WTC11 (cell line): ENCODE data around the gene RAB23. TPM values are rescaled to one million over a fixed set of nuclear protein-coding genes. Genes with fewer than 3 reads are reported as not detected.

Experiments used
- ATAC-seq: fragments of 200-7000 bp; cut with Tn5 transposase; 2 replicates; pipeline ENCODE4 v1.10.0; 2021; ENCODE audit warnings: mild to moderate bottlenecking, moderate library complexity
- CTCF ChIA-PET: fragments of 300-600 bp; sonication (Branson Sonifier 250); formaldehyde crosslinking; loops from one replicate; lab custom pipeline; 2021; ENCODE audit warnings: antibody characterized with exemption; lab: Charles Lee
- POLR2A ChIA-PET: fragments of 350-600 bp; sonication (Branson Sonifier 250); formaldehyde crosslinking; loops from one replicate; lab custom pipeline; 2021; ENCODE audit warnings: antibody characterized with exemption; lab: Charles Lee
- DNase-seq: peaks from one replicate; pipeline ENCODE4 v3.0.0; 2021; ENCODE audit warnings: low spot score
- H3K27ac Mint-ChIP-seq: 2 replicates; pipeline ENCODE4 v1.8.0; 2021; ENCODE audit warnings: mixed read lengths
- H3K27me3 Mint-ChIP-seq: 2 replicates; pipeline ENCODE4 v1.8.0; 2021; ENCODE audit warnings: low read depth, mild to moderate bottlenecking, moderate library complexity, mixed read lengths
- H3K36me3 Mint-ChIP-seq: 2 replicates; pipeline ENCODE4 v1.8.0; 2021; ENCODE audit warnings: mixed read lengths
- H3K4me1 Mint-ChIP-seq: 2 replicates; pipeline ENCODE4 v1.8.0; 2022; ENCODE audit warnings: mixed read lengths
- H3K4me3 Mint-ChIP-seq: 2 replicates; pipeline ENCODE4 v1.8.0; 2021; ENCODE audit warnings: mild to moderate bottlenecking, moderate library complexity, mixed read lengths
- H3K9me3 Mint-ChIP-seq: 2 replicates; pipeline ENCODE4 v1.8.0; 2021; ENCODE audit warnings: mixed read lengths
- CDX4 ChIP-seq: fragments of 250-450 bp; sonication (Bioruptor Pico); IDR thresholded peaks from 2 replicates; pipeline ENCODE4 v1.9.0; 2021; ENCODE audit warnings: moderate library complexity, mild to moderate bottlenecking, inconsistent platforms, borderline replicate concordance
- CTCF ChIP-seq: fragments of 200-600 bp; IDR thresholded peaks from 2 replicates; pipeline ENCODE4 v1.8.0; 2022; ENCODE audit warnings: antibody characterized with exemption
- ERG ChIP-seq: fragments of 250-450 bp; sonication (Bioruptor Pico); IDR thresholded peaks from 2 replicates; pipeline ENCODE4 v1.8.0; 2021; ENCODE audit warnings: mild to moderate bottlenecking
- ETV6 ChIP-seq: sonication (generic); formaldehyde crosslinking; IDR thresholded peaks from 2 replicates; pipeline ENCODE4 v1.8.1; 2022; ENCODE audit warnings: mild to moderate bottlenecking, missing genetic modification reagents
- FOXP4 ChIP-seq: sonication (generic); formaldehyde crosslinking; IDR thresholded peaks from 2 replicates; pipeline ENCODE4 v1.8.0; 2022; ENCODE audit warnings: mild to moderate bottlenecking, missing genetic modification reagents
- GTF2I ChIP-seq: fragments of 250-450 bp; sonication (Bioruptor Pico); conservative IDR thresholded peaks from 2 replicates; pipeline ENCODE4 v1.4.0; 2021; ENCODE audit warnings: mild to moderate bottlenecking
- KAT7 ChIP-seq: sonication (generic); formaldehyde crosslinking; IDR thresholded peaks from 2 replicates; pipeline ENCODE4 v1.8.1; 2023; ENCODE audit warnings: missing genetic modification reagents, mild to moderate bottlenecking, borderline replicate concordance
- MXD4 ChIP-seq: fragments of 250-450 bp; sonication (Bioruptor Pico); IDR thresholded peaks from 2 replicates; pipeline ENCODE4 v1.8.0; 2021; ENCODE audit warnings: mild to moderate bottlenecking, moderate library complexity, borderline replicate concordance
- SMAD3 ChIP-seq: sonication (generic); formaldehyde crosslinking; IDR thresholded peaks from 2 replicates; pipeline ENCODE4 v1.8.0; 2022; ENCODE audit warnings: missing genetic modification reagents, mild to moderate bottlenecking, borderline replicate concordance
- SP1 ChIP-seq: sonication (generic); formaldehyde crosslinking; conservative IDR thresholded peaks from 2 replicates; pipeline ENCODE4 v1.8.1; 2022; ENCODE audit warnings: missing genetic modification reagents
- TP53 ChIP-seq: sonication (generic); formaldehyde crosslinking; IDR thresholded peaks from 2 replicates; pipeline ENCODE4 v1.8.1; 2023; ENCODE audit warnings: mild to moderate bottlenecking, missing genetic modification reagents
- USF1 ChIP-seq: sonication (generic); formaldehyde crosslinking; IDR thresholded peaks from 2 replicates; pipeline ENCODE4 v1.8.0; 2022; ENCODE audit warnings: mild to moderate bottlenecking, missing genetic modification reagents
- USF2 ChIP-seq: sonication (generic); formaldehyde crosslinking; IDR thresholded peaks from 2 replicates; pipeline ENCODE4 v1.8.1; 2023; ENCODE audit warnings: mild to moderate bottlenecking, missing genetic modification reagents, moderate library complexity
- ZNF121 ChIP-seq: sonication (generic); formaldehyde crosslinking; IDR thresholded peaks from 2 replicates; pipeline ENCODE4 v1.8.0; 2023; ENCODE audit warnings: missing genetic modification reagents
- ZNF232 ChIP-seq: sonication (generic); formaldehyde crosslinking; IDR thresholded peaks from 2 replicates; pipeline ENCODE4 v1.8.0; 2022; ENCODE audit warnings: mild to moderate bottlenecking, missing genetic modification reagents
- ZNF263 ChIP-seq: sonication (generic); formaldehyde crosslinking; IDR thresholded peaks from 2 replicates; pipeline ENCODE4 v1.8.1; 2022; ENCODE audit warnings: low read depth, mild to moderate bottlenecking, moderate library complexity, missing genetic modification reagents
- total RNA-seq: library from RNA; stranded (reverse); gene quantifications from 3 replicates; pipeline ENCODE4 v1.2.3, GENCODE V29; 2021
- TF ChIP-seq, protein P1 (sequence below): sonication (generic); formaldehyde crosslinking; IDR thresholded peaks from 2 replicates; pipeline ENCODE4 v1.8.1; 2022; ENCODE audit warnings: missing genetic modification reagents, borderline replicate concordance
- TF ChIP-seq, protein P2 (sequence below): sonication (generic); formaldehyde crosslinking; IDR thresholded peaks from 2 replicates; pipeline ENCODE4 v1.8.1; 2023; ENCODE audit warnings: mild to moderate bottlenecking, missing genetic modification reagents, borderline replicate concordance
- TF ChIP-seq, protein P3 (sequence below): sonication (generic); formaldehyde crosslinking; IDR thresholded peaks from 2 replicates; pipeline ENCODE4 v1.8.0; 2022; ENCODE audit warnings: mild to moderate bottlenecking, missing genetic modification reagents

The RAB23 gene
- total RNA-seq, 1 experiment from 2014 or later: 11.3 TPM

DNA sequence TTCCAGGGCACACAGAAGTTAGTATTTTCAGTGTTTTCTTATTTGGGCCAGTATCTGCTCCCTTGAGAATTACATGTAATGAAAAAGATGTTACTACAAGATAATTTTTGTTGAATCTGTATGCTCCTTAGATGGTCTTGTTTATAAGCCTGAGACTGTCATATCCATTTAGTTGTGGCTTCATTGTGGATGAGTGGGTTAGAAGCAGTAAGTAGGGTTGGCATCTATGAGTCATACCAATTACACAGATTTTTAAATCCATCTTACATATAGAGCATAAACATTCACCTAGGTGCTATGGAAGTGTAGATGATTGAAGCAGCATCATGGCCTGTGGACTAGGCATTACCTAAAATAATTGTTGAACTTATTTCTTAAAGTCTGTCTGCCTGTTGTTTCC is 63.4 kb downstream of the RAB23 start (continued):
- TF ChIP-seq ETV6 (CRISPR knock-in tag) (no peak), ZNF232 (CRISPR knock-in tag) (no peak), CDX4 (CRISPR knock-in tag) (no peak)

DNA sequence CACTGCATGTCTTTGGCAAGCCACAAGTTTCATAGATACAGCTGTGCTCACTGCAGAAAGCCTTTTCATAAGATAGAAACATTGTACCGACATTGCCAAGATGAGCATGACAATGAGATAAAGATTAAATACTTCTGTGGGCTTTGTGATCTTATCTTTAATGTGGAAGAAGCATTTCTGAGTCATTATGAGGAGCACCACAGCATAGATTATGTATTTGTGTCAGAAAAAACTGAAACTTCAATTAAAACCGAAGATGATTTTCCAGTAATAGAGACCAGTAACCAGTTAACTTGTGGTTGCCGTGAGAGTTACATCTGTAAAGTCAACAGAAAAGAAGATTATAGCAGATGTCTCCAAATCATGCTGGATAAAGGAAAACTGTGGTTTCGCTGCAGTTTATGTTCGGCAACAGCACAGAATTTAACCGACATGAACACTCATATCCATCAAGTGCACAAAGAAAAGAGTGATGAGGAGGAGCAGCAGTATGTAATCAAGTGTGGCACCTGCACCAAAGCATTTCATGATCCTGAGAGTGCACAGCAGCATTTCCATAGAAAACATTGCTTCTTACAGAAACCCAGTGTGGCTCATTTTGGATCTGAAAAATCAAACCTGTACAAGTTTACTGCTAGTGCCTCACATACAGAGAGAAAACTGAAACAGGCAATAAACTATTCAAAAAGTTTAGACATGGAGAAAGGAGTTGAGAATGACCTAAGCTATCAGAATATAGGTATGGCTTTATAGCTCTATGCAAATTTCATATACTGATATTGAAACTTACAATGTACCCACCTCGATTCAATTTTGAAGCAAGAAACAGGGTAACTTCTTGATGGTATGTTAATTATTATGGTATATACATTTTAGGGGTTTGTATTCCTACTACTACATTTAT is 73.9 kb downstream of the RAB23 start:
- no peaks in the 10 kb centered on the region for H3K9me3 Mint-ChIP-seq
- peaks cover 46% of the 10 kb centered on the region for H3K36me3 Mint-ChIP-seq
- ATAC-seq: no peak
- H3K4me1 Mint-ChIP-seq: no peaks in the 10 kb centered on the region
- CTCF ChIA-PET: no interaction called here
- H3K27me3 Mint-ChIP-seq: no peaks in the 10 kb centered on the region
- no peak overlapping the region for H3K4me3 Mint-ChIP-seq
- no peak for DNase-seq
- TF ChIP-seq, protein P1, sequence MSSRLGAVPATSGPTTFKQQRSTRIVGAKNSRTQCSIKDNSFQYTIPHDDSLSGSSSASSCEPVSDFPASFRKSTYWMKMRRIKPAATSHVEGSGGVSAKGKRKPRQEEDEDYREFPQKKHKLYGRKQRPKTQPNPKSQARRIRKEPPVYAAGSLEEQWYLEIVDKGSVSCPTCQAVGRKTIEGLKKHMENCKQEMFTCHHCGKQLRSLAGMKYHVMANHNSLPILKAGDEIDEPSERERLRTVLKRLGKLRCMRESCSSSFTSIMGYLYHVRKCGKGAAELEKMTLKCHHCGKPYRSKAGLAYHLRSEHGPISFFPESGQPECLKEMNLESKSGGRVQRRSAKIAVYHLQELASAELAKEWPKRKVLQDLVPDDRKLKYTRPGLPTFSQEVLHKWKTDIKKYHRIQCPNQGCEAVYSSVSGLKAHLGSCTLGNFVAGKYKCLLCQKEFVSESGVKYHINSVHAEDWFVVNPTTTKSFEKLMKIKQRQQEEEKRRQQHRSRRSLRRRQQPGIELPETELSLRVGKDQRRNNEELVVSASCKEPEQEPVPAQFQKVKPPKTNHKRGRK (CRISPR knock-in tag): no peak
- TF ChIP-seq, protein P2, sequence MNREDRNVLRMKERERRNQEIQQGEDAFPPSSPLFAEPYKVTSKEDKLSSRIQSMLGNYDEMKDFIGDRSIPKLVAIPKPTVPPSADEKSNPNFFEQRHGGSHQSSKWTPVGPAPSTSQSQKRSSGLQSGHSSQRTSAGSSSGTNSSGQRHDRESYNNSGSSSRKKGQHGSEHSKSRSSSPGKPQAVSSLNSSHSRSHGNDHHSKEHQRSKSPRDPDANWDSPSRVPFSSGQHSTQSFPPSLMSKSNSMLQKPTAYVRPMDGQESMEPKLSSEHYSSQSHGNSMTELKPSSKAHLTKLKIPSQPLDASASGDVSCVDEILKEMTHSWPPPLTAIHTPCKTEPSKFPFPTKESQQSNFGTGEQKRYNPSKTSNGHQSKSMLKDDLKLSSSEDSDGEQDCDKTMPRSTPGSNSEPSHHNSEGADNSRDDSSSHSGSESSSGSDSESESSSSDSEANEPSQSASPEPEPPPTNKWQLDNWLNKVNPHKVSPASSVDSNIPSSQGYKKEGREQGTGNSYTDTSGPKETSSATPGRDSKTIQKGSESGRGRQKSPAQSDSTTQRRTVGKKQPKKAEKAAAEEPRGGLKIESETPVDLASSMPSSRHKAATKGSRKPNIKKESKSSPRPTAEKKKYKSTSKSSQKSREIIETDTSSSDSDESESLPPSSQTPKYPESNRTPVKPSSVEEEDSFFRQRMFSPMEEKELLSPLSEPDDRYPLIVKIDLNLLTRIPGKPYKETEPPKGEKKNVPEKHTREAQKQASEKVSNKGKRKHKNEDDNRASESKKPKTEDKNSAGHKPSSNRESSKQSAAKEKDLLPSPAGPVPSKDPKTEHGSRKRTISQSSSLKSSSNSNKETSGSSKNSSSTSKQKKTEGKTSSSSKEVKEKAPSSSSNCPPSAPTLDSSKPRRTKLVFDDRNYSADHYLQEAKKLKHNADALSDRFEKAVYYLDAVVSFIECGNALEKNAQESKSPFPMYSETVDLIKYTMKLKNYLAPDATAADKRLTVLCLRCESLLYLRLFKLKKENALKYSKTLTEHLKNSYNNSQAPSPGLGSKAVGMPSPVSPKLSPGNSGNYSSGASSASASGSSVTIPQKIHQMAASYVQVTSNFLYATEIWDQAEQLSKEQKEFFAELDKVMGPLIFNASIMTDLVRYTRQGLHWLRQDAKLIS: no peak
- TF ChIP-seq USF2 (CRISPR knock-in tag) (no peak), MXD4 (CRISPR knock-in tag) (no peak), ZNF263 (CRISPR knock-in tag) (no peak), SMAD3 (CRISPR knock-in tag) (no peak), ERG (no peak), FOXP4 (CRISPR knock-in tag) (no peak), ZNF121 (no peak), CTCF (no peak), SP1 (no peak), TP53 (CRISPR knock-in tag) (no peak), ETV6 (CRISPR knock-in tag) (no peak), KAT7 (CRISPR knock-in tag) (no peak), USF1 (CRISPR knock-in tag) (no peak), GTF2I (CRISPR knock-in tag) (no peak)
- TF ChIP-seq, protein P3, sequence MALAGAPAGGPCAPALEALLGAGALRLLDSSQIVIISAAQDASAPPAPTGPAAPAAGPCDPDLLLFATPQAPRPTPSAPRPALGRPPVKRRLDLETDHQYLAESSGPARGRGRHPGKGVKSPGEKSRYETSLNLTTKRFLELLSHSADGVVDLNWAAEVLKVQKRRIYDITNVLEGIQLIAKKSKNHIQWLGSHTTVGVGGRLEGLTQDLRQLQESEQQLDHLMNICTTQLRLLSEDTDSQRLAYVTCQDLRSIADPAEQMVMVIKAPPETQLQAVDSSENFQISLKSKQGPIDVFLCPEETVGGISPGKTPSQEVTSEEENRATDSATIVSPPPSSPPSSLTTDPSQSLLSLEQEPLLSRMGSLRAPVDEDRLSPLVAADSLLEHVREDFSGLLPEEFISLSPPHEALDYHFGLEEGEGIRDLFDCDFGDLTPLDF (CRISPR knock-in tag): no peak
- TF ChIP-seq, all 79 proteins: peak for 0
- POLR2A ChIA-PET: no interaction called here
- H3K27ac Mint-ChIP-seq: no peak overlapping the region
